ENCODE results near the gene HOXC9.

Gene HOXC9

GRCh38 chr12:54042970-54043853 is 43.3 kb downstream of the HOXC9 start:
- DNase-seq, result no peak

GRCh38 chr12:54044425-54045103 is 44.6 kb downstream of the HOXC9 start:
- DNase-seq, result no peak

- no peak for DNase-seq
Observed at GRCh38 chr12:54045401-54045800, 45.4 kb downstream of the HOXC9 start.

- no peak for DNase-seq
Observed at GRCh38 chr12:54045868-54046521, 46.0 kb downstream of the HOXC9 start.

- no peak for DNase-seq
Observed at GRCh38 chr12:54046809-54047159, 46.8 kb downstream of the HOXC9 start.

GRCh38 chr12:54047160-54047963 is 47.4 kb downstream of the HOXC9 start:
- DNase-seq, result no peak

GRCh38 chr12:54047964-54048303 is 48.0 kb downstream of the HOXC9 start:
- DNase-seq, result no peak

- no peak for DNase-seq
Observed at GRCh38 chr12:54048406-54049093, 48.6 kb downstream of the HOXC9 start.

- no peak for DNase-seq
Observed at GRCh38 chr12:54049108-54049507, 49.1 kb downstream of the HOXC9 start.

- DNase-seq, result no peak
Observed at GRCh38 chr12:54050482-54050810, 50.5 kb downstream of the HOXC9 start.

- DNase-seq, result no peak
Observed at GRCh38 chr12:54051026-54051842, 51.3 kb downstream of the HOXC9 start.

- no peak for DNase-seq
Observed at GRCh38 chr12:54051874-54052437, 52.0 kb downstream of the HOXC9 start.

GRCh38 chr12:54052438-54053002 is 52.6 kb downstream of the HOXC9 start:
- no peak for DNase-seq

All from NCI-H774 (cell line).